ENCODE measurements around the gene SYNGR2.

GRCh38 chr17:78126895-78127238, 41.5 kb upstream of the SYNGR2 start:
- TF ChIP-seq ZNF776 (tag by site-specific recombination; IDR thresholded peaks at IDR 0.05; ENCODE audit: borderline replicate concordance) = no peak
- TF ChIP-seq, protein P1, sequence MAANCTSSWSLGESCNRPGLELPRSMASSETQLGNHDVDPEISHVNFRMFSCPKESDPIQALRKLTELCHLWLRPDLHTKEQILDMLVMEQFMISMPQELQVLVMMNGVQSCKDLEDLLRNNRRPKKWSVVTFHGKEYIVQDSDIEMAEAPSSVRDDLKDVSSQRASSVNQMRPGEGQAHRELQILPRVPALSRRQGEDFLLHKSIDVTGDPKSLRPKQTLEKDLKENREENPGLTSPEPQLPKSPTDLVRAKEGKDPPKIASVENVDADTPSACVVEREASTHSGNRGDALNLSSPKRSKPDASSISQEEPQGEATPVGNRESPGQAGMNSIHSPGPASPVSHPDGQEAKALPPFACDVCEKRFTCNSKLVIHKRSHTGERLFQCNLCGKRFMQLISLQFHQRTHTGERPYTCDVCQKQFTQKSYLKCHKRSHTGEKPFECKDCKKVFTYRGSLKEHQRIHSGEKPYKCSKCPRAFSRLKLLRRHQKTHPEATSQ (tag by site-specific recombination; IDR thresholded peaks at IDR 0.05) = no peak
- TF ChIP-seq, protein P2, sequence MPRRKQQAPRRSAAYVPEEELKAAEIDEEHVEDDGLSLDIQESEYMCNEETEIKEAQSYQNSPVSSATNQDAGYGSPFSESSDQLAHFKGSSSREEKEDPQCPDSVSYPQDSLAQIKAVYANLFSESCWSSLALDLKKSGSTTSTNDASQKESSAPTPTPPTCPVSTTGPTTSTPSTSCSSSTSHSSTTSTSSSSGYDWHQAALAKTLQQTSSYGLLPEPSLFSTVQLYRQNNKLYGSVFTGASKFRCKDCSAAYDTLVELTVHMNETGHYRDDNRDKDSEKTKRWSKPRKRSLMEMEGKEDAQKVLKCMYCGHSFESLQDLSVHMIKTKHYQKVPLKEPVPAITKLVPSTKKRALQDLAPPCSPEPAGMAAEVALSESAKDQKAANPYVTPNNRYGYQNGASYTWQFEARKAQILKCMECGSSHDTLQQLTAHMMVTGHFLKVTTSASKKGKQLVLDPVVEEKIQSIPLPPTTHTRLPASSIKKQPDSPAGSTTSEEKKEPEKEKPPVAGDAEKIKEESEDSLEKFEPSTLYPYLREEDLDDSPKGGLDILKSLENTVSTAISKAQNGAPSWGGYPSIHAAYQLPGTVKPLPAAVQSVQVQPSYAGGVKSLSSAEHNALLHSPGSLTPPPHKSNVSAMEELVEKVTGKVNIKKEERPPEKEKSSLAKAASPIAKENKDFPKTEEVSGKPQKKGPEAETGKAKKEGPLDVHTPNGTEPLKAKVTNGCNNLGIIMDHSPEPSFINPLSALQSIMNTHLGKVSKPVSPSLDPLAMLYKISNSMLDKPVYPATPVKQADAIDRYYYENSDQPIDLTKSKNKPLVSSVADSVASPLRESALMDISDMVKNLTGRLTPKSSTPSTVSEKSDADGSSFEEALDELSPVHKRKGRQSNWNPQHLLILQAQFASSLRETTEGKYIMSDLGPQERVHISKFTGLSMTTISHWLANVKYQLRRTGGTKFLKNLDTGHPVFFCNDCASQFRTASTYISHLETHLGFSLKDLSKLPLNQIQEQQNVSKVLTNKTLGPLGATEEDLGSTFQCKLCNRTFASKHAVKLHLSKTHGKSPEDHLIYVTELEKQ (tag by site-specific recombination; IDR thresholded peaks at IDR 0.05; ENCODE audit: borderline replicate concordance) = no peak
- TF ChIP-seq ZNF16 (tag by site-specific recombination; IDR thresholded peaks at IDR 0.05; ENCODE audit: low read depth) = no peak
- no peak for TF ChIP-seq CTCF (tag by site-specific recombination; IDR thresholded peaks at IDR 0.05)
- no peak for TF ChIP-seq ZBTB21 (tag by site-specific recombination; IDR thresholded peaks at IDR 0.05)
- TF ChIP-seq, protein P3, sequence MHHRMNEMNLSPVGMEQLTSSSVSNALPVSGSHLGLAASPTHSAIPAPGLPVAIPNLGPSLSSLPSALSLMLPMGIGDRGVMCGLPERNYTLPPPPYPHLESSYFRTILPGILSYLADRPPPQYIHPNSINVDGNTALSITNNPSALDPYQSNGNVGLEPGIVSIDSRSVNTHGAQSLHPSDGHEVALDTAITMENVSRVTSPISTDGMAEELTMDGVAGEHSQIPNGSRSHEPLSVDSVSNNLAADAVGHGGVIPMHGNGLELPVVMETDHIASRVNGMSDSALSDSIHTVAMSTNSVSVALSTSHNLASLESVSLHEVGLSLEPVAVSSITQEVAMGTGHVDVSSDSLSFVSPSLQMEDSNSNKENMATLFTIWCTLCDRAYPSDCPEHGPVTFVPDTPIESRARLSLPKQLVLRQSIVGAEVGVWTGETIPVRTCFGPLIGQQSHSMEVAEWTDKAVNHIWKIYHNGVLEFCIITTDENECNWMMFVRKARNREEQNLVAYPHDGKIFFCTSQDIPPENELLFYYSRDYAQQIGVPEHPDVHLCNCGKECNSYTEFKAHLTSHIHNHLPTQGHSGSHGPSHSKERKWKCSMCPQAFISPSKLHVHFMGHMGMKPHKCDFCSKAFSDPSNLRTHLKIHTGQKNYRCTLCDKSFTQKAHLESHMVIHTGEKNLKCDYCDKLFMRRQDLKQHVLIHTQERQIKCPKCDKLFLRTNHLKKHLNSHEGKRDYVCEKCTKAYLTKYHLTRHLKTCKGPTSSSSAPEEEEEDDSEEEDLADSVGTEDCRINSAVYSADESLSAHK (tag by site-specific recombination; IDR thresholded peaks at IDR 0.05) = no peak

Measured in HEK293 (cell line).